CD4-positive, alpha-beta T cell (primary cell): ENCODE results near the gene EPHB1. TPM values are rescaled to one million over a fixed set of nuclear protein-coding genes. Genes with fewer than 3 reads are reported as not detected.

ENCODE experiments used
- ATAC-seq: fragments of 200-7000 bp; cut with Tn5 transposase; one replicate; pipeline ENCODE4 v1.10.0; 2022; ENCODE audit warnings: mild to moderate bottlenecking; ENCODE audit not compliant: poor library complexity
- CTCF ChIA-PET: fragments of 350-600 bp; sonication (Branson Sonifier 250); formaldehyde crosslinking; loops from one replicate; lab custom pipeline; 2021; ENCODE audit warnings: antibody characterized with exemption, inconsistent platforms; lab: Charles Lee
- POLR2A ChIA-PET: fragments of 350-600 bp; sonication (Branson Sonifier 250); formaldehyde crosslinking; loops from one replicate; lab custom pipeline; 2021; ENCODE audit warnings: antibody characterized with exemption, inconsistent platforms; lab: Charles Lee
- DNase-seq, 14 experiments: peaks; one replicate each; pipeline ENCODE4 v3.0.0-alpha.2; 2013 to 2020; ENCODE audit warnings: mixed read lengths in 2 of 14
- H3K27ac ChIP-seq, 2 donors: one replicate each; pipeline versions ENCODE4 v1.5.1 to v1.7.0; 2013; ENCODE audit warnings: low read length in 2 of 2, low read depth in 1 of 2, mild to moderate bottlenecking in 1 of 2
- H3K27me3 ChIP-seq, 2 experiments: 1 replicate in 1 of 2; 2 replicates in 1 of 2; pipeline versions ENCODE4 v1.6.1 to v1.7.0; 2013; ENCODE audit warnings: low read length in 2 of 2, control low read depth in 1 of 2, mild to moderate bottlenecking in 1 of 2, moderate library complexity in 1 of 2; ENCODE audit not compliant: insufficient read depth in 2 of 2, control insufficient read depth in 1 of 2
- H3K36me3 ChIP-seq: one replicate; pipeline ENCODE4 v1.6.1; 2013; ENCODE audit warnings: low read length, control low read depth; ENCODE audit not compliant: insufficient read depth
- H3K4me1 ChIP-seq: one replicate; pipeline ENCODE4 v1.6.1; 2013; ENCODE audit warnings: low read length, control low read depth; ENCODE audit not compliant: insufficient read depth
- H3K4me3 ChIP-seq: one replicate; pipeline ENCODE4 v1.5.1; 2013; ENCODE audit warnings: mild to moderate bottlenecking, low read length, moderate library complexity
- H3K9me3 ChIP-seq, 2 experiments: 1 replicate in 1 of 2; 2 replicates in 1 of 2; pipeline versions ENCODE4 v1.6.1 to v1.7.0; 2013; ENCODE audit warnings: low read length in 2 of 2, mild to moderate bottlenecking in 2 of 2, control low read depth in 1 of 2, moderate library complexity in 1 of 2; ENCODE audit not compliant: control insufficient read depth in 1 of 2, insufficient read depth in 1 of 2
- H3K27ac Mint-ChIP-seq: one replicate; pipeline ENCODE4 v1.8.0; 2020; ENCODE audit warnings: mixed read lengths
- H3K27me3 Mint-ChIP-seq: one replicate; pipeline ENCODE4 v1.8.0; 2021; ENCODE audit warnings: mixed read lengths
- H3K36me3 Mint-ChIP-seq: one replicate; pipeline ENCODE4 v1.8.0; 2021; ENCODE audit warnings: low read depth, mixed read lengths
- H3K4me1 Mint-ChIP-seq: one replicate; pipeline ENCODE4 v1.8.0; 2021; ENCODE audit warnings: low read depth, mixed read lengths
- H3K4me3 Mint-ChIP-seq: one replicate; pipeline ENCODE4 v1.8.0; 2020; ENCODE audit warnings: mild to moderate bottlenecking, mixed read lengths
- H3K9me3 Mint-ChIP-seq: one replicate; pipeline ENCODE4 v1.8.0; 2020; ENCODE audit warnings: mixed read lengths
- intact Hi-C, 2 experiments: fragments of 100-400 bp; cut with DNase I in 1 of 2; cut with micrococcal nuclease in 1 of 2; formaldehyde crosslinking; loops; one replicate each; pipeline versions ENCODE4 v1.15.1 to v1.9.0; 2023 to 2025; cut with DNase I, micrococcal nuclease
- total RNA-seq, 174 experiments: library from RNA in 2 of 174; stranded (reverse) in 2 of 174; gene quantifications; one replicate each; pipeline ENCODE4 v1.2.3 and lab custom pipeline; 2021 to 2026
- TF ChIP-seq, protein P1 (sequence below): fragments of 200-600 bp; IDR thresholded peaks from one replicate; pipeline ENCODE4 v1.8.0; 2022; ENCODE audit warnings: antibody characterized with exemption, mild to moderate bottlenecking

The EPHB1 gene
- total RNA-seq, 2 experiments from 2014 or later = 0.08 to 0.49 TPM

DNA sequence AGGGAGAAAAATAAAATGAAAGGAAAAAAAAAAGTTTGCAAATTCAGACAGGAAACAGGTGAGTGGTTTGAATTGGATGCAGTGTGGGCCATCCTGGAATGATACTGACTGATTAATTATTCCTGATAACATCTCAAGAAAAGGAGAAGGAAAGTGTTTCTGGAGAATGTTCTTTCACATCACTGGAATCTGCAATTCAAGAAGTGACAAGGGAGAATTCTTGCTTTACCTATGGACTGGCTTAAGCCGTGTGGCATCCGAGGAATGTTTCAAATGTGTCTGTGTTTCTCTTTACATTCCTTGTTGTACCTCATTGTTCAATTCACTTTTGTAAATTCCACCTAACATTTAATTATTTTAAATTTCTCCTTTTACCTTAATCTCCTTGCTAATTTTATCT, 465.0 kb downstream of the EPHB1 start:
- Mint-ChIP-seq H3K36me3 (no peaks in the 10 kb centered on the region), H3K27ac (no peak overlapping the region), H3K27me3 (peaks cover 10% of the 10 kb centered on the region), H3K9me3 (peaks cover 4% of the 10 kb centered on the region), H3K4me1 (no peaks in the 10 kb centered on the region), H3K4me3 (no peak overlapping the region)
- ATAC-seq = no peak
- no peak overlapping the region for H3K27ac ChIP-seq
- no peak for DNase-seq
- TF ChIP-seq, protein P1, sequence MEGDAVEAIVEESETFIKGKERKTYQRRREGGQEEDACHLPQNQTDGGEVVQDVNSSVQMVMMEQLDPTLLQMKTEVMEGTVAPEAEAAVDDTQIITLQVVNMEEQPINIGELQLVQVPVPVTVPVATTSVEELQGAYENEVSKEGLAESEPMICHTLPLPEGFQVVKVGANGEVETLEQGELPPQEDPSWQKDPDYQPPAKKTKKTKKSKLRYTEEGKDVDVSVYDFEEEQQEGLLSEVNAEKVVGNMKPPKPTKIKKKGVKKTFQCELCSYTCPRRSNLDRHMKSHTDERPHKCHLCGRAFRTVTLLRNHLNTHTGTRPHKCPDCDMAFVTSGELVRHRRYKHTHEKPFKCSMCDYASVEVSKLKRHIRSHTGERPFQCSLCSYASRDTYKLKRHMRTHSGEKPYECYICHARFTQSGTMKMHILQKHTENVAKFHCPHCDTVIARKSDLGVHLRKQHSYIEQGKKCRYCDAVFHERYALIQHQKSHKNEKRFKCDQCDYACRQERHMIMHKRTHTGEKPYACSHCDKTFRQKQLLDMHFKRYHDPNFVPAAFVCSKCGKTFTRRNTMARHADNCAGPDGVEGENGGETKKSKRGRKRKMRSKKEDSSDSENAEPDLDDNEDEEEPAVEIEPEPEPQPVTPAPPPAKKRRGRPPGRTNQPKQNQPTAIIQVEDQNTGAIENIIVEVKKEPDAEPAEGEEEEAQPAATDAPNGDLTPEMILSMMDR = no peak
- POLR2A ChIA-PET = no interaction called here
- H3K27me3 ChIP-seq = no peaks in the 10 kb centered on the region
- no peak overlapping the region for H3K4me3 ChIP-seq
- no peaks in the 10 kb centered on the region for H3K36me3 ChIP-seq
- CTCF ChIA-PET = no interaction called here
- intact Hi-C loops = no loop called here
- peaks cover 0 to 4% of the 10 kb centered on the region in 2 experiments for H3K9me3 ChIP-seq
- no peaks in the 10 kb centered on the region for H3K4me1 ChIP-seq

DNA sequence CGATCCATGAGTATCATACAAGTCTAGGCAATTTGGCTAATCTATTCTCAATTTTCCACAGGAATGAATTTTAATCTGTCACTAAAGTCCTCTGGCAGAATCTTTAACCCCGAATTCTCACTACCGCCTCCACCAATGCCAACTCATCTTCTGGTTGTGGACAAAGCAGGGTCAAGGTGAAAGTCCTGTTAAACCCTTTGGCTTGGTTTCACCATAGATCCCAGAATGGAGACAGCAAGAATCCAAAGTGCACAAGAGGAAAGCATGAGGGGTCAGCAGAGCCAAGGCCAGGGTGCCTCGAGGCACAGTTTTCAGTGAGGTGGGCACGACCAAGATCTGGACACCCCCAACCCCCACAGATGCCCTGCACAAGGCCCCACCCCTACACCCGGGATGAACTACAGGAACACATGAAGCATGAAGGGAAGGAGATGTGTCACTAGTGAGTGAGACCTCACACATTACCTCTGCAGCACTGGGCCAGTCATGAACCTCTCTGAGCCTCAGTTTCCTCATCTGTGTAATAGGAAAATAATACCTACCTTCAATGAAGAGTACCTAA, 466.2 kb downstream of the EPHB1 start:
- DNase-seq (no peak), ATAC-seq (no peak)
- Mint-ChIP-seq H3K27ac (no peak overlapping the region), H3K27me3 (peaks cover 10% of the 10 kb centered on the region), H3K4me3 (no peak overlapping the region), H3K9me3 (peaks cover 4% of the 10 kb centered on the region), H3K4me1 (no peaks in the 10 kb centered on the region), H3K36me3 (no peaks in the 10 kb centered on the region)
- TF ChIP-seq, protein P1 = no peak
- H3K4me3 ChIP-seq = no peak overlapping the region
- H3K27me3 ChIP-seq = no peaks in the 10 kb centered on the region
- no peaks in the 10 kb centered on the region for H3K36me3 ChIP-seq
- intact Hi-C loops = no loop called here
- peaks cover 0 to 4% of the 10 kb centered on the region in 2 experiments for H3K9me3 ChIP-seq
- no peaks in the 10 kb centered on the region for H3K4me1 ChIP-seq
- POLR2A ChIA-PET = no interaction called here
- CTCF ChIA-PET = no interaction called here
- no peak overlapping the region for H3K27ac ChIP-seq

DNA sequence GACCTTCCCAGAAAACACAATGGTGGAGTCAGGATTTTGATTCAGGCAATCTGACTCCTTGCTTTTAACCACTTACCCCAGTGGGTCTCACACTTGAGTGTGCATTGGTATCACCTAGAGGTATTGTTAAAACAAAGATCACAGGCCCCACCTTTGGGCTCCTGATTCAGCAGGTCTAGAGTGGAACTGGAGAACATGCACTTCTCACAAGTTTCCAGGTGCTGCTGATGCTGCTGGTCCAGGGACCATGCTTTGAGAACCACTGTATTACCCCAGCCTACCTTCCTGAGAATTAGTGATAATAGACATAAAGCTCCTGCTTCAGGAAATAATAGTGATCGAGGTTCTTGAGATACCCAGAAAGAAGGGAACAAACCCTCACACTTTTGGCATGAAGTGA, 466.9 kb downstream of the EPHB1 start:
- ATAC-seq (no peak), DNase-seq (no peak)
- Mint-ChIP-seq H3K4me1 (no peaks in the 10 kb centered on the region), H3K27me3 (peaks cover 10% of the 10 kb centered on the region), H3K9me3 (peaks cover 4% of the 10 kb centered on the region), H3K36me3 (no peaks in the 10 kb centered on the region), H3K27ac (no peak overlapping the region), H3K4me3 (no peak overlapping the region)
- H3K9me3 ChIP-seq = peaks cover 0 to 4% of the 10 kb centered on the region in 2 experiments
- no peaks in the 10 kb centered on the region for H3K4me1 ChIP-seq
- CTCF ChIA-PET = no interaction called here
- no peaks in the 10 kb centered on the region for H3K36me3 ChIP-seq
- H3K4me3 ChIP-seq = no peak overlapping the region
- TF ChIP-seq, protein P1 = no peak
- POLR2A ChIA-PET = no interaction called here
- no peak overlapping the region for H3K27ac ChIP-seq
- intact Hi-C loops = no loop called here
- H3K27me3 ChIP-seq = no peaks in the 10 kb centered on the region
